Right cardiac atrium (tissue), 5 donors: ENCODE data around the gene STX3. TPM values are rescaled to one million over a fixed set of nuclear protein-coding genes. Genes with fewer than 3 reads are reported as not detected.
A peak's percentile ranks its signal among the peaks of the same experiment; 100 is the strongest.
"Not testable (repeated sequence)": the region's sequence is repeated elsewhere in the genome, so short reads cannot be mapped to it uniquely, and the experiment has no call there.

ENCODE experiments used
- ATAC-seq, 2 donors: fragments of 200-7000 bp; cut with Tn5 transposase; one replicate each; pipeline versions ENCODE4 v1.8.0 to v1.9.1; 2020; ENCODE audit warnings: moderate library complexity in 2 of 2, mild to moderate bottlenecking in 1 of 2
- DNase-seq, 3 donors: peaks; one replicate each; pipeline ENCODE4 v3.0.0-alpha.2; 2020
- H3K27ac ChIP-seq: one replicate; pipeline ENCODE4 v1.5.1; 2013; ENCODE audit warnings: mild to moderate bottlenecking, low read length, control low read depth, moderate library complexity
- H3K27me3 ChIP-seq: one replicate; pipeline ENCODE4 v1.6.1; 2013; ENCODE audit not compliant: control insufficient read depth, insufficient read depth
- H3K4me1 ChIP-seq: one replicate; pipeline ENCODE4 v1.6.1; 2013; ENCODE audit warnings: low read length; ENCODE audit not compliant: control insufficient read depth, insufficient read depth
- H3K4me3 ChIP-seq: one replicate; pipeline ENCODE4 v1.5.1; 2013; ENCODE audit warnings: low read length, control low read depth
- H3K9me3 ChIP-seq: one replicate; pipeline ENCODE4 v1.6.1; 2013; ENCODE audit warnings: low read length; ENCODE audit not compliant: control insufficient read depth
- WGBS: extraction: QIAGEN DNeasy Blood & Tissue Kit; methylation state at CpG from one replicate; pipeline ENCODE4 v1.1.7; 2013; 5-methylcytosine and 5-hydroxymethylcytosine counted together
- intact Hi-C, 4 donors: fragments of 100-400 bp; cut with DNase I; formaldehyde crosslinking; loops; one replicate each; pipeline versions ENCODE4 v1.11.0 to v1.14.0; 2022 to 2023
- polyA plus RNA-seq: library from polyadenylated mRNA; stranded (reverse); fragments of 200-250 nt; gene quantifications from one replicate; pipeline ENCODE4 v1.2.3, GENCODE V29; 2013
- total RNA-seq, 4 donors: library from RNA; stranded (reverse); fragmentation: NEBNext Ultra II Directional; extraction: Animal tissue kit (Norgen Biotek cat#: 25700); gene quantifications; one replicate each; pipeline ENCODE4 v1.2.1, GENCODE V29; 2021
- donor health status: healthy with polysubstance abuse.
- donor health status: DM: no; HTN: yes; CAD: no.
- donor health status: DM: no; HTN: no; CAD: no.
- donor health status: DM: no; HTN: yes; CAD: no; lungs with severe emphysema.
- donor health status: DM: yes; HTN: yes; CAD: no.

The STX3 gene
- total and polyA plus RNA-seq, 5 donors = 7.1 to 12.0 (median 10.4) TPM

- no peak for ATAC-seq
- Histone ChIP-seq H3K4me1 (peaks cover 21% of the 10 kb centered on the region), H3K27ac (peak overlapping the region; percentile 59), H3K4me3 (no peak overlapping the region), H3K27me3 (no peaks in the 10 kb centered on the region), H3K9me3 (no peaks in the 10 kb centered on the region)
- WGBS = 80% methylated on average over 4 of the region's 4 CpGs
- no peak for DNase-seq
- intact Hi-C loops = no loop called here
Measured at GRCh38 chr11:59771605-59772004, 16.4 kb downstream of the STX3 start.

DNA sequence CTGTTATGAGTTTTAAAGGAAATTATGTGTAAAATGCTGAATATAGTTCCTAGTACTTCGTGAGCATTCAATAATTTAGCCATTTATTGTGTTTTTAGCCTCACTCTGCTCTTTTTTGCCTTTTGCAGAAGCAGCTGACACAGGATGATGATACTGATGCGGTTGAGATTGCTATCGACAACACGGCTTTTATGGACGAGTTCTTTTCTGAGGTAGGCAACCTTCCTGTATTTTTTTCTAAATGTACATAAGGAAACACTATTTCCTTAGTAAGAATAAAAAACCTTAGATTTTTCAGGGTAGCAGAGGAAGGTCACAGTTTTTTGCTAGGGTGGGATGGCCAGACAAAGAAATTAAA is 17.9 kb downstream of the STX3 start:
- intact Hi-C loops = no loop called here
- Histone ChIP-seq H3K9me3 (no peaks in the 10 kb centered on the region), H3K4me1 (peaks cover 24% of the 10 kb centered on the region), H3K4me3 (no peak overlapping the region), H3K27me3 (no peaks in the 10 kb centered on the region), H3K27ac (no peak overlapping the region)
- DNase-seq = no peak
- 64% methylated on average over 5 of the region's 5 CpGs for WGBS
- no peak for ATAC-seq

GRCh38 chr11:59776210-59777066 is 21.3 kb downstream of the STX3 start:
- Histone ChIP-seq H3K4me1 (peaks cover 13% of the 10 kb centered on the region), H3K27me3 (no peaks in the 10 kb centered on the region), H3K27ac (no peak overlapping the region), H3K9me3 (no peaks in the 10 kb centered on the region), H3K4me3 (no peak overlapping the region)
- DNase-seq (no peak), ATAC-seq (peak in 1 of 2 donors; percentile 20)
- WGBS = 69% methylated on average over 5 of the region's 5 CpGs
- intact Hi-C loops = no loop called here

DNA sequence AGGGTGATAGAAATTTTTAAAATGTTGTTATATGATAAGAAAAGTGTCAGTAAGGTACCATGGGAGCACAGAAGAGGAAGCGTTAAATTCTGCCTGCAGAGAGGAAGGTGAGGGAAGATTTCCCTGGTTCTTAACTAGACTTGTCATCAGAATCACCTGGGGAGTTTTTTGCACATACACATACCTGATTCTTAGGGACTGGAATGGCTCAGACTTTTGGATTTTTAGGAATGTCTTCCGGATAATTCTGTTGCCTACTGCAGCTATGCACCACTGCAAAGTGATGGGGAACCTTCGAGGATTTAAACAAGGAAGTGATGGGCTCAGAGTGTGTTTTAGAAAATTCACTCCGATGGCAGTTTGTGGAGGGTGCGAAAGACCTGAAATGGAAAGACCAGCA is 21.9 kb downstream of the STX3 start:
- Histone ChIP-seq H3K4me3 (no peak overlapping the region), H3K27me3 (no peaks in the 10 kb centered on the region), H3K27ac (no peak overlapping the region), H3K9me3 (no peaks in the 10 kb centered on the region), H3K4me1 (peaks cover 7% of the 10 kb centered on the region)
- DNase-seq (no peak), ATAC-seq (no peak)
- intact Hi-C loops = no loop called here
- 89% methylated on average over 5 of the region's 5 CpGs for WGBS

DNA sequence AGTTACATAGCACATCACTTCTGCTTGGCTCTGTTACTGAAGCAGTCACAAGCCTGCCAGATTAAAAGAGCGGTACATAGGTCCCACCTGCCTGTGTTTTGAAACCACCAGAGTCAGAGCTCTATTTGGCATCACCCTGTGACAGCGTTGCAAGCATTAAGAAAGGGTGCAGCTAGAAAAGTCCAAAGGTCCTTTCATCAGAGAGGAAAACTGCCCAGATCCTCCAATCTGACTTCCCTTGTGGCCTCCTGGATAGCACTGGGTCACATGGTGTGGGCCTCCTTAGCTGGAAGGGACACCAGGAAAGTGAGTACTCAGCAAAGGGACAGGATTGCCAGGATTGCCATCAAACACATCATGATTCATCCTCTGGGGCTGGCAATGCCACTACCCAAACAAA is 22.9 kb downstream of the STX3 start:
- H3K27ac ChIP-seq = no peak overlapping the region
- ATAC-seq (peak in 1 of 2 donors; percentile 32), DNase-seq (no peak)
- WGBS = 70% methylated on average over 2 of the region's 2 CpGs
- peaks cover 7% of the 10 kb centered on the region for H3K4me1 ChIP-seq
- H3K9me3 ChIP-seq = no peaks in the 10 kb centered on the region
- no peaks in the 10 kb centered on the region for H3K27me3 ChIP-seq
- intact Hi-C loops = no loop called here
- no peak overlapping the region for H3K4me3 ChIP-seq

DNA sequence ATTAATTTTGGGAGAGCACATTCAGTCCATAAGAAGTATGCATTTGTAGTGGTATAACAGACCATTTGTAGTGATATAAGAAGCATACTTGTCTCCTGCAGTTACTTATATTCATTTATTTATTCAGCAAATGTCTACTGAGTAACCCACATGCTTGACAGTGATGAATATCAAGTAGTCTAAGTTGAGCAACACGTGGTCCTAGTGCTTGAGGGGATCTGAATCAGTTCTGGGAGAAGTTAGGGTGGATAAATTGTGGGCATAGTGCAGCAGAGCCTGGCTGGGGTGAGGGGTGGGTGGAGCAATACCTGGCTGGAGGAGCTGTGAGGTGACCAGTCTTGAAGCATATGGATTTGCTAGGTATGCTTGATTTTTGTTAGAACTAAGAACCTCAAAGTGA is 24.3 kb downstream of the STX3 start:
- ATAC-seq = no peak
- Histone ChIP-seq H3K27ac (no peak overlapping the region), H3K27me3 (no peaks in the 10 kb centered on the region), H3K4me1 (peaks cover 7% of the 10 kb centered on the region), H3K9me3 (no peaks in the 10 kb centered on the region), H3K4me3 (no peak overlapping the region)
- DNase-seq = no peak
- WGBS = 57% methylated on average over 1 of the region's 1 CpG
- intact Hi-C loops = no loop called here

DNA sequence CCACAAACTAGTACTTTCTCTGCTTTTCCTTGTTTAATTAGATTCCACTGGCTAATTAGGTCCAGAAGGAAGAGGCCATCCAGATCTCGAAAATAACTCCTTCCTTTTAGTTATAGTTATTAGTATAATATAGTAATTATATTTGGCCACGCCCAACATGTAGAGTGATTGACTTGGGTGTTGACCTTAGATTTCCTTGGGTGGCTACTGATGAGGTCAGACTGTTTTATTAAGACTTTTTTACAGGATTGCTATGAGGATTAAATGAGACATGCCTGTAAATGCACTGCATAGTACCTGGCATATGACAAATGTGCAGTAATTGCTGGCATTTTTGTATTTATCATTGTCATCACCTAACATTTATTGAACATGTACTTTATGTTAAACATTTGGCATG is 26.9 kb downstream of the STX3 start:
- Histone ChIP-seq H3K27me3 (no peaks in the 10 kb centered on the region), H3K4me3 (no peak overlapping the region), H3K27ac (no peak overlapping the region), H3K9me3 (no peaks in the 10 kb centered on the region), H3K4me1 (peaks cover 8% of the 10 kb centered on the region)
- no peak for DNase-seq
- 84% methylated on average over 2 of the region's 2 CpGs for WGBS
- intact Hi-C loops = no loop called here
- no peak for ATAC-seq

- Histone ChIP-seq H3K4me3 (no peak overlapping the region), H3K9me3 (no peaks in the 10 kb centered on the region), H3K27me3 (no peaks in the 10 kb centered on the region), H3K4me1 (peaks cover 6% of the 10 kb centered on the region), H3K27ac (no peak overlapping the region)
- intact Hi-C loops = no loop called here
- no peak for ATAC-seq
- 83% methylated on average over 4 of the region's 4 CpGs for WGBS
- no peak for DNase-seq
Measured at GRCh38 chr11:59783632-59784090, 28.5 kb downstream of the STX3 start.

GRCh38 chr11:59784441-59784840 is 29.3 kb downstream of the STX3 start:
- WGBS = 83% methylated on average over 5 of the region's 5 CpGs
- DNase-seq, intact Hi-C loops, H3K27me3 ChIP-seq, H3K4me3 ChIP-seq, H3K9me3 ChIP-seq, H3K4me1 ChIP-seq, ATAC-seq, H3K27ac ChIP-seq: not testable (repeated sequence)

- no peaks in the 10 kb centered on the region for H3K27me3 ChIP-seq
- H3K4me1 ChIP-seq = peaks cover 6% of the 10 kb centered on the region
- WGBS = 85% methylated on average over 4 of the region's 4 CpGs
- DNase-seq (no peak), ATAC-seq (no peak)
- no peak overlapping the region for H3K4me3 ChIP-seq
- intact Hi-C loops = no loop called here
- H3K9me3 ChIP-seq = no peaks in the 10 kb centered on the region
- no peak overlapping the region for H3K27ac ChIP-seq
Measured at GRCh38 chr11:59785818-59786217, 30.6 kb downstream of the STX3 start.

DNA sequence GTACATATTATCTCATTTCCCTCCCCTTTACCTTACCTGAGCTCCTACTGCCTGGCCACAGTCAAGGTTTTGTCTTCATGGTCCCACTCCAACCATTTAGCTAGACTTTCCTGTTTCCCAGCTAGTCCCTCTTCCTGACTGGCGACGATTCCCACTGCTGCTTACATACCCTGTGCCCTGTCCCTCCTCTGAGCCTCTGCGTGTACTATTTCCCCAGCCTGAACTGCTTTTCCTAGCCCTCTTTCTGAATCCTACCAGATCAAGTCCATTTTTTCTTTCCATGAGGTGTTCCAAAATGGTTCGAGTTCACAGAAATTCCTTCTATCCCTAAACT is 32.0 kb downstream of the STX3 start:
- no peaks in the 10 kb centered on the region for H3K9me3 ChIP-seq
- H3K4me1 ChIP-seq = peaks cover 6% of the 10 kb centered on the region
- no peak overlapping the region for H3K4me3 ChIP-seq
- WGBS = 63% methylated on average over 4 of the region's 4 CpGs
- H3K27ac ChIP-seq = peak overlapping the region; percentile 3
- no peaks in the 10 kb centered on the region for H3K27me3 ChIP-seq
- ATAC-seq = peak; percentile 46 to 84
- no peak for DNase-seq
- intact Hi-C loops = no loop called here

DNA sequence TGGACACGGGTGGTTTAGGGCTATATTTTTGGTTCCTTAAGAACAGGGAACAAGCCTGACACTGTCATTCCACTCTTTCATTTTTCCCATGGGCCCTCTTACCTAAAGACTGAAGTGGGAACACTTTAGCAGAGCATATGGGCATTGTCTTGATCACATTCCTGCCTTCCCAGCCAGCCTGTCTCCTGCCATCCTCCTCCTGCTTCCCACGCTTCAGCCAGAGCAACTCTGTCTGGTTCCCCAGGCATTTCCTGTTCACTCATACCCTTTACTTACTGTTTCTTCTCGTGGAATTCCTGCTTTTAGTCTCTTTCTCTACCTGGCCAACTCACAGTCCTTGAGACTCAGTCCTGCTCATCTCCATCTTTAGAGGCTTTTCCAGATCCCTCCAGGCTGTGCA is 32.6 kb downstream of the STX3 start:
- Histone ChIP-seq H3K27me3 (no peaks in the 10 kb centered on the region), H3K9me3 (no peaks in the 10 kb centered on the region), H3K27ac (no peak overlapping the region), H3K4me3 (no peak overlapping the region), H3K4me1 (peaks cover 6% of the 10 kb centered on the region)
- 34% methylated on average over 3 of the region's 3 CpGs for WGBS
- ATAC-seq (no peak), DNase-seq (no peak)
- intact Hi-C loops = no loop called here
